Measurements from ENCODE around the gene SV2A. TPM values are rescaled to one million over a fixed set of nuclear protein-coding genes. Genes with fewer than 3 reads are reported as not detected.
"Not testable (repeated sequence)": the region's sequence is repeated elsewhere in the genome, so short reads cannot be mapped to it uniquely, and the experiment has no call there.

SV2A gene
- total and polyA plus RNA-seq, 4 donors: 0.13 to 0.51 (median 0.24) TPM

GRCh38 chr1:149942207-149942606 lies 24.6 kb upstream of the SV2A start:
- DNase-seq (ENCODE audit: low spot score): no peak
- no peak overlapping the region for H3K9ac ChIP-seq (ENCODE audit: low read depth in 1 of 2, low read length in 2 of 2)
- no peaks in the 10 kb centered on the region for H3K9me3 ChIP-seq (ENCODE audit: control insufficient read depth in 4 of 4, low read length in 3 of 4)
- peaks cover 8 to 25% (median 11%) of the 10 kb centered on the region in 4 donors for H3K36me3 ChIP-seq (ENCODE audit: control insufficient read depth in 4 of 4, insufficient read depth in 3 of 4, low read depth in 1 of 4, low read length in 3 of 4)
- no peak overlapping the region for H3K4me3 ChIP-seq (ENCODE audit: low read depth in 1 of 3, low read length in 3 of 3)
- H3K27ac ChIP-seq (ENCODE audit: low read depth in 1 of 2, low read length in 2 of 2): no peak overlapping the region
- H3K4me1 ChIP-seq (ENCODE audit: control insufficient read depth in 4 of 4, insufficient read depth in 4 of 4, low read length in 3 of 4): peaks cover 0 to 16% (median 4%) of the 10 kb centered on the region in 4 donors
- H3K27me3 ChIP-seq (ENCODE audit: control insufficient read depth in 4 of 4, insufficient read depth in 4 of 4, low read length in 3 of 4): no peaks in the 10 kb centered on the region
- TF ChIP-seq RAD21 (IDR thresholded peaks at IDR 0.05) (peak; percentile 26 to 35), RXRA (IDR thresholded peaks at IDR 0.05) (no peak)
- WGBS: 58% methylated on average over 5 of the region's 5 CpGs

GRCh38 chr1:149940427-149940826 lies 22.8 kb upstream of the SV2A start:
- H3K9me3 ChIP-seq (ENCODE audit: control insufficient read depth in 4 of 4, low read length in 3 of 4): no peaks in the 10 kb centered on the region
- DNase-seq (ENCODE audit: low spot score): no peak
- peak overlapping the region in 1 of 2 donors; percentile 84 for H3K27ac ChIP-seq (ENCODE audit: low read depth in 1 of 2, low read length in 2 of 2)
- H3K36me3 ChIP-seq (ENCODE audit: control insufficient read depth in 4 of 4, insufficient read depth in 3 of 4, low read depth in 1 of 4, low read length in 3 of 4): peaks cover 6 to 19% (median 8%) of the 10 kb centered on the region in 4 donors
- TF ChIP-seq TAF1 (conservative IDR thresholded peaks at IDR 0.05) (no peak), MAX (IDR thresholded peaks at IDR 0.05) (no peak), JUND (IDR thresholded peaks at IDR 0.05) (no peak), HNF4A (conservative IDR thresholded peaks at IDR 0.05) (no peak)
- TF ChIP-seq, protein P1, sequence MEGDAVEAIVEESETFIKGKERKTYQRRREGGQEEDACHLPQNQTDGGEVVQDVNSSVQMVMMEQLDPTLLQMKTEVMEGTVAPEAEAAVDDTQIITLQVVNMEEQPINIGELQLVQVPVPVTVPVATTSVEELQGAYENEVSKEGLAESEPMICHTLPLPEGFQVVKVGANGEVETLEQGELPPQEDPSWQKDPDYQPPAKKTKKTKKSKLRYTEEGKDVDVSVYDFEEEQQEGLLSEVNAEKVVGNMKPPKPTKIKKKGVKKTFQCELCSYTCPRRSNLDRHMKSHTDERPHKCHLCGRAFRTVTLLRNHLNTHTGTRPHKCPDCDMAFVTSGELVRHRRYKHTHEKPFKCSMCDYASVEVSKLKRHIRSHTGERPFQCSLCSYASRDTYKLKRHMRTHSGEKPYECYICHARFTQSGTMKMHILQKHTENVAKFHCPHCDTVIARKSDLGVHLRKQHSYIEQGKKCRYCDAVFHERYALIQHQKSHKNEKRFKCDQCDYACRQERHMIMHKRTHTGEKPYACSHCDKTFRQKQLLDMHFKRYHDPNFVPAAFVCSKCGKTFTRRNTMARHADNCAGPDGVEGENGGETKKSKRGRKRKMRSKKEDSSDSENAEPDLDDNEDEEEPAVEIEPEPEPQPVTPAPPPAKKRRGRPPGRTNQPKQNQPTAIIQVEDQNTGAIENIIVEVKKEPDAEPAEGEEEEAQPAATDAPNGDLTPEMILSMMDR (IDR thresholded peaks at IDR 0.05; ENCODE audit: low read depth, low read length, missing input control): no peak
- 94% methylated on average over 3 of the region's 3 CpGs for WGBS
- no peak overlapping the region for H3K4me3 ChIP-seq (ENCODE audit: low read depth in 1 of 3, low read length in 3 of 3)
- H3K9ac ChIP-seq (ENCODE audit: low read depth in 1 of 2, low read length in 2 of 2): no peak overlapping the region
- no peaks in the 10 kb centered on the region for H3K27me3 ChIP-seq (ENCODE audit: control insufficient read depth in 4 of 4, insufficient read depth in 4 of 4, low read length in 3 of 4)
- H3K4me1 ChIP-seq (ENCODE audit: control insufficient read depth in 4 of 4, insufficient read depth in 4 of 4, low read length in 3 of 4): peaks cover 9 to 28% (median 12%) of the 10 kb centered on the region in 4 donors

DNA sequence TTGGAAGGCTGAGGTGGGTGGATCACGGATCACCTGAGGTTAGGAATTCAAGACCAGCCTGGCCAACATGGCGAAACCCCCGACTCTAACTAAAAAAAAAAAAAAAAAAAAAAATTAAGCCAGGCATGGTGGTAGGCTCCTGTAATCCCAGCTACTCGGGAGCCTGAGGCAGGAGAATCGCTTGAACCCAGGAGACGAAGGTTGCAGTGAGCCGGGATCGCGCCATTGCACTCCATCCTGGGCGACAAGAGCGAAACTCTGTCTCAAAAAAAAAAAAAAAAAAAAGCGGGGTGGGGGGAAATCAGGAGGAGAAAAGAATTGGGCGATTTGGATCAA lies 21.0 kb upstream of the SV2A start:
- H3K4me1 ChIP-seq (ENCODE audit: control insufficient read depth in 4 of 4, insufficient read depth in 4 of 4, low read length in 3 of 4): peaks cover 9 to 28% (median 12%) of the 10 kb centered on the region in 4 donors
- WGBS: 60% methylated on average over 13 of the region's 13 CpGs
- not testable (repeated sequence) for H3K36me3 ChIP-seq (ENCODE audit: control insufficient read depth in 4 of 4, insufficient read depth in 3 of 4, low read depth in 1 of 4, low read length in 3 of 4); H3K9me3 ChIP-seq (ENCODE audit: control insufficient read depth in 4 of 4, low read length in 3 of 4); H3K9ac ChIP-seq (ENCODE audit: low read depth in 1 of 2, low read length in 2 of 2); DNase-seq (ENCODE audit: low spot score); H3K27me3 ChIP-seq (ENCODE audit: control insufficient read depth in 4 of 4, insufficient read depth in 4 of 4, low read length in 3 of 4)
- H3K27ac ChIP-seq (ENCODE audit: low read depth in 1 of 2, low read length in 2 of 2): peak overlapping the region; percentile 84 to 87
- peak overlapping the region in 2 of 3 donors; percentile 16 to 45 for H3K4me3 ChIP-seq (ENCODE audit: low read depth in 1 of 3, low read length in 3 of 3)

DNA sequence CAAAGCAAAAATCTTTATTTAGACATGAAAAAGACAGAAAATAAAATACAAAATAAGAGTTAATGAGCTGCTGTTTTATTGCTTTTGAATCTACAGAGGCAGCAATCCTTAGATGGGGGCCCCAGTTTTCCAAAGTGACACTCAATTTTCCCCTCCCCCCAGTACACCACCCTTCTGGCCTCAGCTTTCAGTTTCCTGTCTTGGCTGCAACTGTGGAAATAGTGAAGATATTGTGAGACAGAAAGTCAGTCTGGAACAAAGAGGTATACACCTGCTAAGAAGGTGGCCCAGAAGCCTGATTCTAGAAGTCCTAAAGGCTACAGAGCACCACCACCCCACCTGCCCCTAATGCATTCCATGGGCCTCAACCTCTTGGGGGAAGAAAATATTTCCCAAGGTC lies 20.1 kb upstream of the SV2A start:
- Histone ChIP-seq H3K27ac (ENCODE audit: low read depth in 1 of 2, low read length in 2 of 2) (no peak overlapping the region), H3K27me3 (ENCODE audit: control insufficient read depth in 4 of 4, insufficient read depth in 4 of 4, low read length in 3 of 4) (no peaks in the 10 kb centered on the region), H3K9me3 (ENCODE audit: control insufficient read depth in 4 of 4, low read length in 3 of 4) (no peaks in the 10 kb centered on the region), H3K9ac (ENCODE audit: low read depth in 1 of 2, low read length in 2 of 2) (no peak overlapping the region), H3K4me1 (ENCODE audit: control insufficient read depth in 4 of 4, insufficient read depth in 4 of 4, low read length in 3 of 4) (peaks cover 9 to 28% (median 12%) of the 10 kb centered on the region in 4 donors), H3K36me3 (ENCODE audit: control insufficient read depth in 4 of 4, insufficient read depth in 3 of 4, low read depth in 1 of 4, low read length in 3 of 4) (no peaks in the 10 kb centered on the region), H3K4me3 (ENCODE audit: low read depth in 1 of 3, low read length in 3 of 3) (no peak overlapping the region)
- TF ChIP-seq YY1 (IDR thresholded peaks at IDR 0.05) (no peak), RXRA (IDR thresholded peaks at IDR 0.05) (no peak), EGR1 (IDR thresholded peaks at IDR 0.05; ENCODE audit: low read depth in 2 of 2) (no peak), HNF4A (conservative IDR thresholded peaks at IDR 0.05) (no peak), SP1 (IDR thresholded peaks at IDR 0.05) (no peak), JUND (IDR thresholded peaks at IDR 0.05) (no peak), NR2F2 (IDR thresholded peaks at IDR 0.05) (no peak), FOXA1 (IDR thresholded peaks at IDR 0.05) (no peak), HNF4G (IDR thresholded peaks at IDR 0.05) (no peak), TAF1 (conservative IDR thresholded peaks at IDR 0.05) (no peak)
- TF ChIP-seq, protein P2, sequence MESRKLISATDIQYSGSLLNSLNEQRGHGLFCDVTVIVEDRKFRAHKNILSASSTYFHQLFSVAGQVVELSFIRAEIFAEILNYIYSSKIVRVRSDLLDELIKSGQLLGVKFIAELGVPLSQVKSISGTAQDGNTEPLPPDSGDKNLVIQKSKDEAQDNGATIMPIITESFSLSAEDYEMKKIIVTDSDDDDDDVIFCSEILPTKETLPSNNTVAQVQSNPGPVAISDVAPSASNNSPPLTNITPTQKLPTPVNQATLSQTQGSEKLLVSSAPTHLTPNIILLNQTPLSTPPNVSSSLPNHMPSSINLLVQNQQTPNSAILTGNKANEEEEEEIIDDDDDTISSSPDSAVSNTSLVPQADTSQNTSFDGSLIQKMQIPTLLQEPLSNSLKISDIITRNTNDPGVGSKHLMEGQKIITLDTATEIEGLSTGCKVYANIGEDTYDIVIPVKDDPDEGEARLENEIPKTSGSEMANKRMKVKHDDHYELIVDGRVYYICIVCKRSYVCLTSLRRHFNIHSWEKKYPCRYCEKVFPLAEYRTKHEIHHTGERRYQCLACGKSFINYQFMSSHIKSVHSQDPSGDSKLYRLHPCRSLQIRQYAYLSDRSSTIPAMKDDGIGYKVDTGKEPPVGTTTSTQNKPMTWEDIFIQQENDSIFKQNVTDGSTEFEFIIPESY (IDR thresholded peaks at IDR 0.05): no peak
- TF ChIP-seq, protein P1 (IDR thresholded peaks at IDR 0.05; ENCODE audit: low read depth, low read length, missing input control): no peak
- no peak for DNase-seq (ENCODE audit: low spot score)

Measured in liver (tissue), 9 donors.